Measurements from ENCODE around the gene GIPC1.
"Not testable (repeated sequence)": the region's sequence is repeated elsewhere in the genome, so short reads cannot be mapped to it uniquely, and the experiment has no call there.

Gene GIPC1

GRCh38 chr19:14467391-14467790 lies 28.5 kb downstream of the GIPC1 start:
- DNase-seq, result no peak

GRCh38 chr19:14463747-14464146 lies 32.2 kb downstream of the GIPC1 start:
- no peak for DNase-seq

DNA sequence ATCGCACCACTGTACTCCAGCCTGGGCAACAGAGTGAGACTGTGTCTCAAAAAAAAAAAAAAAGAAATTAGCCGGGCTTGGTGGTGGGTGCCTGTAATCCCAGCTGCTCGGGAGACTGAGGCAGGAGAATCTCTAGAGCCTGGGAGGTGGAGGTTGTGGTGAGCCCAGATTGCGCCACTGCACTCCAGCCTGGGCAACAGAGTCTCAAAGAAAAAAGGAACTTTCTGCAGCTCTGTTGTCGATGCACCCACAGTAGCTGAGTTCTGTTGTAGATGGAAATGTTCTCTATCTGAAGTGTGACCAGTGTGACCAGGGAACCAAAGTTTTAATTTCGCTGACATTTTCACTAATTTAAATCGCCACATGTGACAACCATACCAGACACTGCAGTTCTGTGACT lies 33.5 kb downstream of the GIPC1 start:
- DNase-seq, result not testable (repeated sequence)

DNA sequence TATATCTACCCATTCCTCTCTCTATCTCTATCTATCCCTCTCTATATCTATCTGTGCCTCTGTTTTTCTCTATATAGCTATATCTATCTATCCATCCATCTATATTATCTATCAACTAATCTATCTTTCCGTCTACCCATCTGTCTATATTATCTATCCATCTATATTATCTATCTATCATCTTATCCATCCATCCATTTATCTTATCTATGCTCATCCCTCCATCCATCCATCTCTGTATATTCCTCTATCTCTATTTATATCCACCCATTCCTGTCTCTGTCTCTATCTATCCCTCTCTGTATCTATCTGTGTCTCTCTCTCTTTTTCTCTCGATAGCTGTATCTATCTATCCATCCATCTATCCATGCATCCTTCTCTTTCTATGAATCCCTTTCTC lies 35.0 kb downstream of the GIPC1 start:
- no peak for DNase-seq

GRCh38 chr19:14459703-14460102 lies 36.2 kb downstream of the GIPC1 start:
- no peak for DNase-seq

GRCh38 chr19:14452303-14452702 lies 43.6 kb downstream of the GIPC1 start:
- not testable (repeated sequence) for DNase-seq

GRCh38 chr19:14450876-14451275 lies 45.1 kb downstream of the GIPC1 start:
- no peak for DNase-seq

DNA sequence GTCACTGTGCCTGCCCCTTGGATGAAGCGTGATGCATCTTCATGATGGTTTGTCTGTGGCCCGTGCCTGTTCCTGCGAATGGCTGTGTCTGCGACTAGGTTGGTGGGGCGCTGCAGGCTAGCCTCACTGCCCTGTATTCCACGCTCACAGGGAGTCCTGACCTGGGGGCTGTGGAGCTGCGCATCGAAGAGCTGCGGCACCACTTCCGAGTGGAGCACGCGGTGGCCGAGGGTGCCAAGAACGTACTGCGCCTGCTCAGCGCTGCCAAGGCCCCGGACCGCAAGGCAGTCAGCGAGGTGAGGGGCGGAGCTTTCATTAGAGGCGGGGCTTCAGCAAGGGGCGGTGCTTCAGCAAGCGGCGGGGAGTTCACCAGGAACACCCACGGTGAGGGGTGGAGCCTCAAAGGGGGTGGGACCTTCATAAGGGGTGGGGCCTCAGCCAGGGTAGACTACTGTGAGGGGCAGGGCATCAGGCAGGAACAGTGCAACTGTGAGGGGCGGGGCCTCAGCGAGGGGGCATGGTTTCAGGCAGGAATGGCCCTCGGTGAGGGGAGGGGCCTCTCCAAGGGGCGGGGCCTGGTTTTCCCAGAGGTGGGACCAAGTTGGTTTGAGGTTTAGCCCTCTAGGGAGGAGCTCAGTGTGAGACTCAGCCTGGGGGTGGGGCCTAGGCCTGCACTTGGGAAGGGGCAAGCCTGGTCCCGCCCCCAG lies 45.6 kb downstream of the GIPC1 start:
- no peak for DNase-seq

GRCh38 chr19:14449321-14449720 lies 46.6 kb downstream of the GIPC1 start:
- no peak for DNase-seq

- no peak for DNase-seq
Measured at GRCh38 chr19:14446336-14447036, 49.4 kb downstream of the GIPC1 start.

GRCh38 chr19:14443632-14444216 lies 52.2 kb downstream of the GIPC1 start:
- no peak for DNase-seq

GRCh38 chr19:14442891-14443631 lies 52.9 kb downstream of the GIPC1 start:
- DNase-seq, result no peak

DNA sequence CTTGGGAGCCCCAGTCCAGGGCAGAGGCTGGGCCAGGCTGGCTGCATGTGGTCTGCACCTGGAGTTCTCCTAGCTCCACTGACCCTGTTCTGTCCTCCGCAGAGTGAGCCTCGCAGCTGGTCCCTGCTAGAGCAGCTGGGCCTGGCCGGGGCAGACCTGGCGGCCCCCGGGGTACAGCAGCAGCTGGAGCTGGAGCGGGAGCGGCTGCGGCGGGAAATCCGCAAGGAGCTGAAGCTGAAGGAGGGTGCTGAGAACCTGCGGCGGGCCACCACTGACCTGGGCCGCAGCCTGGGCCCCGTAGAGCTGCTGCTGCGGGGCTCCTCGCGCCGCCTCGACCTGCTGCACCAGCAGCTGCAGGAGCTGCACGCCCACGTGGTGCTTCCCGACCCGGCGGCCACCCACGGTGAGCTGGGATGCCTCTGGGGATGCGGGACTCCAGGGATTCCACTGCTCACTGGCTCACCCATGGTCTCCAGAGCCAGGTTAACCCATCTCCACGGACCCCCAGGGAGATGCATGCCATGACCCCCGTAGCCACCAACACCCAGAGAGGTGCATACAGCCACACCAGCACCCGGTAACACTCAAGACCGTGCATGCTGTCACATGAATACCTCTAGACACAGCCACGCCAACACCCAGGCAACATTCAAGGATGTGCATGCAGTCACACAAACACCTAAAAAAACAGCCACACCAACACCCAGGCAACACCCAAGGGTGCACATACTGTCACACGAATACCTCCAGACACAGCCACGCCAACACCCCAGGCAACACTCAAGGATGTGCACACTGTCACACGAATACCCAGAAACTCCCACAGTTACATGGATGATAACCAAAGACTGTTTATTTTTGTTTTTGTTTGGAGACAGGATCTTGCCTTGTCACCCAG lies 54.6 kb downstream of the GIPC1 start:
- no peak for DNase-seq

DNA sequence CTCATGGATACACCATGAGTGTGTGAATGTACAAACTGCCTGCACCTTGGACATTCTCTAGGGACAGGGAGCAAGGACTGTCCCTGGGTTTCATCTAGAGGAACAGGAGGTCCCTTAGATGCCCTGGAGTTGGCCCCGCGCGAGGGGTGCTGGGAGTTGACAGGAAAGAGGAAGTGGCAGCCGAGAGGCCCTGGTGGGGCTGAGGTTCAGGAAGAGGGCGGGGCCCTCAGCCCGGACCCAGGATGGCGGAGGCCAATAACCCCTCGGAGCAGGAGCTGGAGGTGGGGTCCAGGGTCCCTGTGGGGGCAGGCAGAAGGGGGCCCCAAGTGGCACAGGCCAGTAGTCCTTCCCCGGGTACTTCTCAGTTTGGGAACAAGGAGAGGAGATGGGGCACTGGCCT lies 55.9 kb downstream of the GIPC1 start:
- DNase-seq, result no peak

DNA sequence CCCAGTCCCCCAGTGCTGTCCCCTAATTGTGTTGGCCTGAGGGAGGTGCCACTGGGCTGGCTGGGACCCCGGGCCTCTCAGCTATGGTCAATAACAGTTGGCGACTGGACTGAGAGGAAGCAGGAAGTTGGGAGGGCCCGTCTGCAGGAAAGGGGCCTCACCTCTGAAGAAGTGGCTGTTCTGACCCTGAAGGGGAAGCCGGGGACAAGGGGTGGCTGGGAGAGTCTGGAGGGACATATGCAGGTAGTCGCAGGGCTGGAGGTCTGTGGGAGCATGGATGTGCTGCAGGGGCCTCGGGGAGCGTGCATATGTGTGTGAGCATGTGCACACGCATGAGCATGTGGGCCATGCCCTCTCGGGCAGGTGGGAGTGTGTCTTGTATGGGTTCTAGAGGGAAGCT lies 56.9 kb downstream of the GIPC1 start:
- DNase-seq, result no peak

- no peak for DNase-seq
Measured at GRCh38 chr19:14437578-14438140, 58.3 kb downstream of the GIPC1 start.

DNA sequence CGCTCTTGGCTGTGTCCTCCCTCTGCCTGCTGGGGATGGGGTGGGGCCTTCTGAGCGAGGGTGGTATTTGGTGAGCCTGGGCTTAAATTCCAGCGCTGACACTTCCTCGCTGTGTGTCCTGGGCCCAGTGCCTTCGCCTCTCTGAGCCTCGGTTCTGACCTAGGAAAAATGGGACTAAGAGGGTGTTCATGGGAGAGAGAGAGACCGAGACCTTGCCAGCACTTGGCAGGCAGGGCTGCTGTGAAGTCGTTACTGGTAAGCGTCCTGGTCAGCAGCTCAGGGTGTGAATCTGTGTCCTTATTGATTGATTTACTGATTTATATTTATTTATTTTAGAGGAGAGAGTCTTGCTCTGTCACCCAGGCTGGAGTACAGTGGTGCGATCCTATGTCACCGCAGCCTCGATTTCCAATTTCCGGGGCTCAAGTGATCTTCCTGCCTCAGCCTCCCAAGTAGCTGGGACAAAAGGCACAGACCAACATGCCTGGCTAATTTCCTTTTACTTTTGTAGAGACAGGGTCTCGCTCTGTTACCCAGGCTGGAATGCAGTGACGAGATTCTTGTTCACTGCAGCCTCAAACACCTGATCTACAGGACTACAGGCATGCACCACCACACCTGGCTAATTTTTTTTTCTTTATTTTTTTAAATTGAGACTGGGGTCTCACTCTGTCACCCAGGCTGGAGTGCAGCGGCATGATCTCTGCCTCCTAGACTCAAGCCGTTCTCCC lies 60.4 kb downstream of the GIPC1 start:
- no peak for DNase-seq

GRCh38 chr19:14434543-14435319 lies 61.2 kb downstream of the GIPC1 start:
- no peak for DNase-seq

- DNase-seq, result no peak
Measured at GRCh38 chr19:14433554-14434501, 62.1 kb downstream of the GIPC1 start.
